ENCODE results near the gene PAX2. TPM values are rescaled to one million over a fixed set of nuclear protein-coding genes. Genes with fewer than 3 reads are reported as not detected.
A peak's percentile ranks its signal among the peaks of the same experiment; 100 is the strongest.

The PAX2 gene
- total and polyA plus RNA-seq, 2 donors: 0.09 to 0.43 TPM

DNA sequence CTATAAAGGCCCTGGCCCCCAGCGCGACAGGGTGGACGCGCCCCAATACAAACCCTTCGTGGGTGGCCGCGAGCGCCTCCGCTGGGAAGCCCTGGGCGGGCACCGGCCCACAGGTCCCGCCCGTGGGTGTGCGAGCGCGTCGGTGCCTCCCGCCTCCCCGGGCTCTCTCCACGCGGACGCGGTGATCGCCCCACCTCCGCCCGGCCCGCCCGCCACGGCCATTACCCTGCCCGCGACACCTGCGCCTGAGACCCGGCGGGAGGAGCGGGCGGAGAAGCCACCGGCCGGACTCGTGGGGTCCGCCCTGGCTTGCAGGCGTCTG is 81.2 kb downstream of the PAX2 start:
- Histone ChIP-seq H3K4me3 (ENCODE audit: low read length in 2 of 2) (peak overlapping the region in 1 of 2 donors; percentile 30), H3K36me3 (ENCODE audit: control insufficient read depth in 2 of 2, insufficient read depth in 2 of 2, low read length in 1 of 2) (no peaks in the 10 kb centered on the region), H3K9me3 (ENCODE audit: control insufficient read depth in 2 of 2, insufficient read depth in 1 of 2, low read length in 1 of 2) (peaks cover 0 to 3% of the 10 kb centered on the region in 2 donors), H3K27ac (ENCODE audit: low read depth in 1 of 2, low read length in 1 of 2) (no peak overlapping the region), H3K4me1 (ENCODE audit: control insufficient read depth in 2 of 2, insufficient read depth in 2 of 2, low read length in 2 of 2) (peaks cover 0 to 13% of the 10 kb centered on the region in 2 donors), H3K27me3 (ENCODE audit: control insufficient read depth in 2 of 2, insufficient read depth in 1 of 2, low read length in 1 of 2) (peaks cover 75 to 96% of the 10 kb centered on the region in 2 donors)
- DNase-seq (ENCODE audit: low read depth in 6 of 9, low spot score in 9 of 9): no peak
- WGBS: 3% methylated on average over 41 of the region's 41 CpGs

GRCh38 chr10:100826983-100827818 is 81.8 kb downstream of the PAX2 start:
- H3K4me1 ChIP-seq (ENCODE audit: control insufficient read depth in 2 of 2, insufficient read depth in 2 of 2, low read length in 2 of 2): peaks cover 0 to 13% of the 10 kb centered on the region in 2 donors
- no peaks in the 10 kb centered on the region for H3K36me3 ChIP-seq (ENCODE audit: control insufficient read depth in 2 of 2, insufficient read depth in 2 of 2, low read length in 1 of 2)
- H3K27ac ChIP-seq (ENCODE audit: low read depth in 1 of 2, low read length in 1 of 2): no peak overlapping the region
- H3K9me3 ChIP-seq (ENCODE audit: control insufficient read depth in 2 of 2, insufficient read depth in 1 of 2, low read length in 1 of 2): peaks cover 0 to 3% of the 10 kb centered on the region in 2 donors
- DNase-seq (ENCODE audit: low read depth in 6 of 9, low spot score in 9 of 9): peak in 1 of 9 donors; percentile 14
- WGBS: 1% methylated on average over 68 of the region's 68 CpGs
- peak overlapping the region in 1 of 2 donors; percentile 30 for H3K4me3 ChIP-seq (ENCODE audit: low read length in 2 of 2)
- peaks cover 81 to 99% of the 10 kb centered on the region in 2 donors for H3K27me3 ChIP-seq (ENCODE audit: control insufficient read depth in 2 of 2, insufficient read depth in 1 of 2, low read length in 1 of 2)

GRCh38 chr10:100827819-100828737 is 82.7 kb downstream of the PAX2 start:
- peaks cover 86 to 100% of the 10 kb centered on the region in 2 donors for H3K27me3 ChIP-seq (ENCODE audit: control insufficient read depth in 2 of 2, insufficient read depth in 1 of 2, low read length in 1 of 2)

GRCh38 chr10:100828738-100829096 is 83.3 kb downstream of the PAX2 start:
- H3K27me3 ChIP-seq (ENCODE audit: control insufficient read depth in 2 of 2, insufficient read depth in 1 of 2, low read length in 1 of 2): peaks cover 86 to 100% of the 10 kb centered on the region in 2 donors
- peaks cover 0 to 13% of the 10 kb centered on the region in 2 donors for H3K4me1 ChIP-seq (ENCODE audit: control insufficient read depth in 2 of 2, insufficient read depth in 2 of 2, low read length in 2 of 2)
- H3K4me3 ChIP-seq (ENCODE audit: low read length in 2 of 2): peak overlapping the region in 1 of 2 donors; percentile 36
- WGBS: 1% methylated on average over 20 of the region's 20 CpGs
- H3K9me3 ChIP-seq (ENCODE audit: control insufficient read depth in 2 of 2, insufficient read depth in 1 of 2, low read length in 1 of 2): peaks cover 0 to 3% of the 10 kb centered on the region in 2 donors
- H3K36me3 ChIP-seq (ENCODE audit: control insufficient read depth in 2 of 2, insufficient read depth in 2 of 2, low read length in 1 of 2): no peaks in the 10 kb centered on the region
- DNase-seq (ENCODE audit: low read depth in 6 of 9, low spot score in 9 of 9): peak in 3 of 9 donors; percentile 7 to 34 (median 11)
- H3K27ac ChIP-seq (ENCODE audit: low read depth in 1 of 2, low read length in 1 of 2): no peak overlapping the region

More at GRCh38 chr10:100827819-100828737, 82.7 kb downstream of the PAX2 start:
- Histone ChIP-seq H3K4me3 (ENCODE audit: low read length in 2 of 2) (peak overlapping the region in 1 of 2 donors; percentile 36), H3K36me3 (ENCODE audit: control insufficient read depth in 2 of 2, insufficient read depth in 2 of 2, low read length in 1 of 2) (no peaks in the 10 kb centered on the region), H3K9me3 (ENCODE audit: control insufficient read depth in 2 of 2, insufficient read depth in 1 of 2, low read length in 1 of 2) (peaks cover 0 to 3% of the 10 kb centered on the region in 2 donors), H3K4me1 (ENCODE audit: control insufficient read depth in 2 of 2, insufficient read depth in 2 of 2, low read length in 2 of 2) (peaks cover 0 to 13% of the 10 kb centered on the region in 2 donors), H3K27ac (ENCODE audit: low read depth in 1 of 2, low read length in 1 of 2) (no peak overlapping the region)
- DNase-seq (ENCODE audit: low read depth in 6 of 9, low spot score in 9 of 9): peak in 1 of 9 donors; percentile 6
- WGBS: 2% methylated on average over 69 of the region's 69 CpGs

DNA sequence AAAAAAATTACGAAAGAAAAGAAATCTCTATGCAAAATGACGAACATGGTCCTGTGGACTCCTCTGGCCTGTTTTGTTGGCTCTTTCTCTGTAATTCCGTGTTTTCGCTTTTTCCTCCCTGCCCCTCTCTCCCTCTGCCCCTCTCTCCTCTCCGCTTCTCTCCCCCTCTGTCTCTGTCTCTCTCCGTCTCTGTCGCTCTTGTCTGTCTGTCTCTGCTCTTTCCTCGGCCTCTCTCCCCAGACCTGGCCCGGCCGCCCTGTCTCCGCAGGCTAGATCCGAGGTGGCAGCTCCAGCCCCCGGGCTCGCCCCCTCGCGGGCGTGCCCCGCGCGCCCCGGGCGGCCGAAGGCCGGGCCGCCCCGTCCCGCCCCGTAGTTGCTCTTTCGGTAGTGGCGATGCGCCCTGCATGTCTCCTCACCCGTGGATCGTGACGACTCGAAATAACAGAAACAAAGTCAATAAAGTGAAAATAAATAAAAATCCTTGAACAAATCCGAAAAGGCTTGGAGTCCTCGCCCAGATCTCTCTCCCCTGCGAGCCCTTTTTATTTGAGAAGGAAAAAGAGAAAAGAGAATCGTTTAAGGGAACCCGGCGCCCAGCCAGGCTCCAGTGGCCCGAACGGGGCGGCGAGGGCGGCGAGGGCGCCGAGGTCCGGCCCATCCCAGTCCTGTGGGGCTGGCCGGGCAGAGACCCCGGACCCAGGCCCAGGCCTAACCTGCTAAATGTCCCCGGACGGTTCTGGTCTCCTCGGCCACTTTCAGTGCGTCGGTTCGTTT is 83.9 kb downstream of the PAX2 start:
- no peaks in the 10 kb centered on the region for H3K36me3 ChIP-seq (ENCODE audit: control insufficient read depth in 2 of 2, insufficient read depth in 2 of 2, low read length in 1 of 2)
- no peak overlapping the region for H3K27ac ChIP-seq (ENCODE audit: low read depth in 1 of 2, low read length in 1 of 2)
- 5% methylated on average over 58 of the region's 58 CpGs for WGBS
- H3K27me3 ChIP-seq (ENCODE audit: control insufficient read depth in 2 of 2, insufficient read depth in 1 of 2, low read length in 1 of 2): peaks cover 86 to 99% of the 10 kb centered on the region in 2 donors
- H3K9me3 ChIP-seq (ENCODE audit: control insufficient read depth in 2 of 2, insufficient read depth in 1 of 2, low read length in 1 of 2): peaks cover 0 to 3% of the 10 kb centered on the region in 2 donors
- H3K4me3 ChIP-seq (ENCODE audit: low read length in 2 of 2): peak overlapping the region in 1 of 2 donors; percentile 36
- DNase-seq (ENCODE audit: low read depth in 6 of 9, low spot score in 9 of 9): no peak
- peaks cover 0 to 13% of the 10 kb centered on the region in 2 donors for H3K4me1 ChIP-seq (ENCODE audit: control insufficient read depth in 2 of 2, insufficient read depth in 2 of 2, low read length in 2 of 2)

DNA sequence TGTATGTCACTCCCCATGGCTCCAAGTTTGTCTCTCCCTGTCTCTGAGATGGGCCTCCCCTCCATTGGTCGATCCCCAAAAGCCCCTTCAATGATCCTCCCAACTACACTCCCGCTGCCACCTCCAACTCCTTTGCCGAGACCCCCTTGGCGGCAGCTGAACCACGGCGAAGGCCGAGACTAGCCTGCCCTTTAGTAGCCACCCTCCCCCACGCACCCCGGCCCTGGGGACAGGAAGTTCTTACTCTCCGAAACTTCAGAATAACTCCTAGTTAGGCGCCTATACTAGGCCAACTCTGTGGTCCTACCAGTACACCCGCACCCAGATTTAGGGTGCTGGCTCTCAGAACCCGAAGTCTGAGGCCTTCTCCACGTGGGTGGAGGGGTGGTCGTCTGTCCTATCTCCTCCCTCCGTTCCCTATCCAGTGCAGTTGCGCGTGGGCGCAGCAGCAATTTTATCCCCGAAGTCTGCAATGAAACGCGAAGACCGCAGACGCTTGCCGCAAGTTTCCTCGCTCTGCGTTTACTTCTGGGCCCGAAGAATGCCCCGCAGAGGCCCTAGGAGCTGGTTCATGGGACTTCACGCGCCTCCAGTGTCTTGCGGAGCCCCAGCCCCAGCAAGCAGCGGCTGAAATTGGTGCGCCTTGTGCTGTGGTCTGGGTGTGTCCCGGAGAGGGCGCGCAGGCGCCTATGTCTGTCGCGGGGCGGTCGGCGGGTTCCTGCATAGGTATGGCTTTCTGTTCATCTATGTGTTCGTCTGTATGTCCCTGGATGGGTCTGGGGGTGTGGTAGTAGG is 84.7 kb downstream of the PAX2 start:
- H3K27me3 ChIP-seq (ENCODE audit: control insufficient read depth in 2 of 2, insufficient read depth in 1 of 2, low read length in 1 of 2): peaks cover 81 to 99% of the 10 kb centered on the region in 2 donors
- no peaks in the 10 kb centered on the region for H3K36me3 ChIP-seq (ENCODE audit: control insufficient read depth in 2 of 2, insufficient read depth in 2 of 2, low read length in 1 of 2)
- peaks cover 0 to 13% of the 10 kb centered on the region in 2 donors for H3K4me1 ChIP-seq (ENCODE audit: control insufficient read depth in 2 of 2, insufficient read depth in 2 of 2, low read length in 2 of 2)
- 9% methylated on average over 44 of the region's 44 CpGs for WGBS
- peaks cover 0 to 3% of the 10 kb centered on the region in 2 donors for H3K9me3 ChIP-seq (ENCODE audit: control insufficient read depth in 2 of 2, insufficient read depth in 1 of 2, low read length in 1 of 2)
- peak in 1 of 9 donors; percentile 3 for DNase-seq (ENCODE audit: low read depth in 6 of 9, low spot score in 9 of 9)
- no peak overlapping the region for H3K4me3 ChIP-seq (ENCODE audit: low read length in 2 of 2)
- no peak overlapping the region for H3K27ac ChIP-seq (ENCODE audit: low read depth in 1 of 2, low read length in 1 of 2)

- H3K4me1 ChIP-seq (ENCODE audit: control insufficient read depth in 2 of 2, insufficient read depth in 2 of 2, low read length in 2 of 2): peaks cover 0 to 13% of the 10 kb centered on the region in 2 donors
- no peak overlapping the region for H3K27ac ChIP-seq (ENCODE audit: low read depth in 1 of 2, low read length in 1 of 2)
- H3K36me3 ChIP-seq (ENCODE audit: control insufficient read depth in 2 of 2, insufficient read depth in 2 of 2, low read length in 1 of 2): no peaks in the 10 kb centered on the region
- no peak for DNase-seq (ENCODE audit: low read depth in 6 of 9, low spot score in 9 of 9)
- H3K27me3 ChIP-seq (ENCODE audit: control insufficient read depth in 2 of 2, insufficient read depth in 1 of 2, low read length in 1 of 2): peaks cover 75 to 99% of the 10 kb centered on the region in 2 donors
- peaks cover 0 to 3% of the 10 kb centered on the region in 2 donors for H3K9me3 ChIP-seq (ENCODE audit: control insufficient read depth in 2 of 2, insufficient read depth in 1 of 2, low read length in 1 of 2)
- no peak overlapping the region for H3K4me3 ChIP-seq (ENCODE audit: low read length in 2 of 2)
- WGBS: 17% methylated on average over 1 of the region's 1 CpG
These were observed 85.3 kb downstream of the PAX2 start for GRCh38 chr10:100830728-100831111.

- WGBS: 92% methylated on average over 1 of the region's 1 CpG
These were observed 86.4 kb downstream of the PAX2 start for GRCh38 chr10:100831742-100832141.

More at GRCh38 chr10:100831742-100832141, 86.4 kb downstream of the PAX2 start:
- no peaks in the 10 kb centered on the region for H3K36me3 ChIP-seq (ENCODE audit: control insufficient read depth in 2 of 2, insufficient read depth in 2 of 2, low read length in 1 of 2)
- H3K27ac ChIP-seq (ENCODE audit: low read depth in 1 of 2, low read length in 1 of 2): no peak overlapping the region
- H3K9me3 ChIP-seq (ENCODE audit: control insufficient read depth in 2 of 2, insufficient read depth in 1 of 2, low read length in 1 of 2): peaks cover 0 to 3% of the 10 kb centered on the region in 2 donors
- DNase-seq (ENCODE audit: low read depth in 6 of 9, low spot score in 9 of 9): no peak
- H3K4me3 ChIP-seq (ENCODE audit: low read length in 2 of 2): no peak overlapping the region
- peaks cover 70 to 95% of the 10 kb centered on the region in 2 donors for H3K27me3 ChIP-seq (ENCODE audit: control insufficient read depth in 2 of 2, insufficient read depth in 1 of 2, low read length in 1 of 2)
- H3K4me1 ChIP-seq (ENCODE audit: control insufficient read depth in 2 of 2, insufficient read depth in 2 of 2, low read length in 2 of 2): peaks cover 0 to 13% of the 10 kb centered on the region in 2 donors
